SK-N-SH treated with all-trans-retinoic acid at 6 μM for 48 hours (cell line): ENCODE results near the gene TRAT1.

Source experiments
- ATAC-seq: fragments of 200-7000 bp; cut with Tn5 transposase; 3 replicates; pipeline ENCODE4 v1.9.1; 2020; ENCODE audit warnings: mild to moderate bottlenecking, moderate library complexity
- ARNTL ChIP-seq: fragments of 450-650 bp; formaldehyde crosslinking; IDR thresholded peaks from 2 replicates; pipeline ENCODE4 v1.5.0; 2020; ENCODE audit warnings: low read depth, mild to moderate bottlenecking, moderate library complexity, borderline replicate concordance
- BACH2 ChIP-seq: fragments of 250-450 bp; sonication (Bioruptor Pico); IDR thresholded peaks from 2 replicates; pipeline ENCODE4 v1.9.0; 2021; ENCODE audit warnings: mild to moderate bottlenecking, borderline replicate concordance
- CSDC2 ChIP-seq: fragments of 250-450 bp; sonication (Bioruptor Pico); IDR thresholded peaks from 2 replicates; pipeline ENCODE4 v1.5.0; 2020; ENCODE audit warnings: mild to moderate bottlenecking, moderate library complexity
- ESRRG ChIP-seq: fragments of 250-450 bp; sonication (Bioruptor Pico); IDR thresholded peaks from 2 replicates; pipeline ENCODE4 v1.6.1; 2021; ENCODE audit warnings: mild to moderate bottlenecking
- GLIS3 ChIP-seq: fragments of 250-450 bp; sonication (Bioruptor Pico); IDR thresholded peaks from 2 replicates; pipeline ENCODE4 v1.5.0; 2020; ENCODE audit warnings: mild to moderate bottlenecking, moderate library complexity
- ISL1 ChIP-seq: fragments of 250-450 bp; sonication (Bioruptor Pico); IDR thresholded peaks from 2 replicates; pipeline ENCODE4 v2.1.2; 2022; ENCODE audit warnings: mild to moderate bottlenecking, moderate library complexity
- OSR1 ChIP-seq: fragments of 250-450 bp; sonication (Bioruptor Pico); IDR thresholded peaks from 2 replicates; pipeline ENCODE4 v1.8.0; 2022; ENCODE audit warnings: moderate library complexity, mild to moderate bottlenecking, inconsistent platforms
- PATZ1 ChIP-seq: fragments of 250-450 bp; sonication (Bioruptor Pico); IDR thresholded peaks from 2 replicates; pipeline ENCODE4 v1.8.0; 2020; ENCODE audit warnings: mild to moderate bottlenecking, moderate library complexity, borderline replicate concordance
- PPARA ChIP-seq: fragments of 250-450 bp; sonication (Bioruptor Pico); IDR thresholded peaks from 2 replicates; pipeline ENCODE4 v1.5.0; 2020; ENCODE audit warnings: mild to moderate bottlenecking, borderline replicate concordance
- RARB ChIP-seq: fragments of 250-450 bp; sonication (Bioruptor Pico); IDR thresholded peaks from 2 replicates; pipeline ENCODE4 v1.8.0; 2021; ENCODE audit warnings: mild to moderate bottlenecking, moderate library complexity
- SNAI2 ChIP-seq: fragments of 250-450 bp; sonication (Bioruptor Pico); IDR thresholded peaks from 2 replicates; pipeline ENCODE4 v1.5.0; 2020; ENCODE audit warnings: mild to moderate bottlenecking, moderate library complexity
- TOX ChIP-seq: fragments of 250-450 bp; sonication (Bioruptor Pico); IDR thresholded peaks from 2 replicates; pipeline ENCODE4 v1.8.0; 2021; ENCODE audit warnings: mild to moderate bottlenecking, moderate library complexity, borderline replicate concordance
- TSHZ2 ChIP-seq: fragments of 250-450 bp; sonication (Bioruptor Pico); IDR thresholded peaks from 2 replicates; pipeline ENCODE4 v1.5.0; 2020; ENCODE audit warnings: mild to moderate bottlenecking, moderate library complexity
- ZC3H10 ChIP-seq: fragments of 250-450 bp; sonication (Bioruptor Pico); IDR thresholded peaks from 2 replicates; pipeline ENCODE4 v1.5.1; 2021; ENCODE audit warnings: mild to moderate bottlenecking, moderate library complexity
- ZFP3 ChIP-seq: fragments of 250-450 bp; sonication (Bioruptor Pico); IDR thresholded peaks from 2 replicates; pipeline ENCODE4 v1.5.0; 2020; ENCODE audit warnings: mild to moderate bottlenecking, moderate library complexity
- ZFP30 ChIP-seq: fragments of 450-650 bp; formaldehyde crosslinking; IDR thresholded peaks from 2 replicates; pipeline ENCODE4 v1.5.0; 2022; ENCODE audit warnings: mild to moderate bottlenecking, moderate library complexity
- ZNF565 ChIP-seq: fragments of 450-650 bp; formaldehyde crosslinking; conservative IDR thresholded peaks from 2 replicates; pipeline ENCODE4 v1.5.0; 2020; ENCODE audit warnings: low read depth, mild to moderate bottlenecking, moderate library complexity
- ZNF70 ChIP-seq: fragments of 450-650 bp; formaldehyde crosslinking; IDR thresholded peaks from 2 replicates; pipeline ENCODE4 v1.5.0; 2020; ENCODE audit warnings: mild to moderate bottlenecking, moderate library complexity
- ZNF8 ChIP-seq: fragments of 450-650 bp; formaldehyde crosslinking; IDR thresholded peaks from 2 replicates; pipeline ENCODE4 v1.5.0; 2020; ENCODE audit warnings: mild to moderate bottlenecking, moderate library complexity
- TF ChIP-seq, protein P1 (sequence below): fragments of 250-450 bp; sonication (Bioruptor Pico); IDR thresholded peaks from 2 replicates; pipeline ENCODE4 v1.5.1; 2021; ENCODE audit warnings: mild to moderate bottlenecking, moderate library complexity
- TF ChIP-seq, protein P2 (sequence below): fragments of 250-450 bp; sonication (Bioruptor Pico); IDR thresholded peaks from 2 replicates; pipeline ENCODE4 v1.5.1; 2020; ENCODE audit warnings: low read depth, mild to moderate bottlenecking, moderate library complexity
- TF ChIP-seq, protein P3 (sequence below): fragments of 250-450 bp; sonication (Bioruptor Pico); IDR thresholded peaks from 2 replicates; pipeline ENCODE4 v1.8.0; 2021; ENCODE audit warnings: low read depth, mild to moderate bottlenecking, moderate library complexity, borderline replicate concordance

TRAT1 gene

DNA sequence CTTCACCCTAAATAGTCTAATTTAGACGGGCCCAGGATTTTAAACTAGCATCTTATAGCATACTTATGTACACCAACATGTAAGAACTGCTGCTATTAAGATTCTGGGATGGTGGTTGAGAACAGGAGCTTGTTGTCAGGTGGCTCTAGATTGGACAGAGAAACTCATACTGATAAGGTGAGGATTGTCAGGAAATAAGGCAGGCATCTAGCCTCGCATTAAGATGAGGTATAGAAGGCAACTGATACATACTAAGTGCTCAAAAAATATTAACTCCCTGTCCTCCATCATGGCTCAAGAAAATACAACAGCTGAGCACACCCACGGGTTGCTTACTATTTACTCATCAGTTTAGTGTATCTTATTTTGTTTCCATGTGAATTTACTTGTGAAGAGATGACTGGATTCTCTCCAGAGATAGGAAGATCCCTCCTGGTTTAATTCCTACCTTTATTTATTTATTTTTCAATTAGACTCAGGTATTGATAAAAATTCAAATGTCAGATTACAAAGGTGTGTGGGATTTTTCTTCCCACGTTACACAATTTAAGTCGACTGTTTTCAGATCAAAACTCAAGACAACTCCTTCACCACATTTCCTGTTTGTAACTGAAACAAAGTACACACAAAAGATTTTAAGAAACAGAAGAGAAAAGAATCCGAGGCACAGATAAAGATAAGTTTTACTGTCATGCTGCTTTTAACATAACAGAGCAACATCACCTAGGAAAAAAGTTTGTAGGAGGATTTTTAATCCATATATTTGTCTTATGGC lies at the start of gene TRAT1:
Gene TRAT1, plus strand, starts transcription at position 664 of the 775 bp plus-strand sequence. CDS start 142 bp downstream, outside the sequence.
- TF ChIP-seq, protein P1, sequence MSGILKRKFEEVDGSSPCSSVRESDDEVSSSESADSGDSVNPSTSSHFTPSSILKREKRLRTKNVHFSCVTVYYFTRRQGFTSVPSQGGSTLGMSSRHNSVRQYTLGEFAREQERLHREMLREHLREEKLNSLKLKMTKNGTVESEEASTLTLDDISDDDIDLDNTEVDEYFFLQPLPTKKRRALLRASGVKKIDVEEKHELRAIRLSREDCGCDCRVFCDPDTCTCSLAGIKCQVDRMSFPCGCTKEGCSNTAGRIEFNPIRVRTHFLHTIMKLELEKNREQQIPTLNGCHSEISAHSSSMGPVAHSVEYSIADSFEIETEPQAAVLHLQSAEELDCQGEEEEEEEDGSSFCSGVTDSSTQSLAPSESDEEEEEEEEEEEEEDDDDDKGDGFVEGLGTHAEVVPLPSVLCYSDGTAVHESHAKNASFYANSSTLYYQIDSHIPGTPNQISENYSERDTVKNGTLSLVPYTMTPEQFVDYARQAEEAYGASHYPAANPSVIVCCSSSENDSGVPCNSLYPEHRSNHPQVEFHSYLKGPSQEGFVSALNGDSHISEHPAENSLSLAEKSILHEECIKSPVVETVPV = no peak
- TF ChIP-seq ARNTL (CRISPR knock-in tag) (no peak), ZC3H10 (no peak), ESRRG (no peak), ZFP30 (CRISPR knock-in tag) (no peak), GLIS3 (CRISPR knock-in tag) (no peak), ZNF565 (CRISPR knock-in tag) (no peak), SNAI2 (no peak), ISL1 (CRISPR knock-in tag) (no peak), ZFP3 (CRISPR knock-in tag) (no peak), RARB (CRISPR knock-in tag) (no peak), TOX (CRISPR knock-in tag) (no peak)
- no peak for ATAC-seq

GRCh38 chr3:108775649-108776048 lies 46.9 kb upstream of the TRAT1 start:
- TF ChIP-seq SNAI2 = no peak
- TF ChIP-seq, protein P2, sequence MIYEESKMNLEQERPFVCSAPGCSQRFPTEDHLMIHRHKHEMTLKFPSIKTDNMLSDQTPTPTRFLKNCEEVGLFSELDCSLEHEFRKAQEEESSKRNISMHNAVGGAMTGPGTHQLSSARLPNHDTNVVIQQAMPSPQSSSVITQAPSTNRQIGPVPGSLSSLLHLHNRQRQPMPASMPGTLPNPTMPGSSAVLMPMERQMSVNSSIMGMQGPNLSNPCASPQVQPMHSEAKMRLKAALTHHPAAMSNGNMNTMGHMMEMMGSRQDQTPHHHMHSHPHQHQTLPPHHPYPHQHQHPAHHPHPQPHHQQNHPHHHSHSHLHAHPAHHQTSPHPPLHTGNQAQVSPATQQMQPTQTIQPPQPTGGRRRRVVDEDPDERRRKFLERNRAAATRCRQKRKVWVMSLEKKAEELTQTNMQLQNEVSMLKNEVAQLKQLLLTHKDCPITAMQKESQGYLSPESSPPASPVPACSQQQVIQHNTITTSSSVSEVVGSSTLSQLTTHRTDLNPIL (CRISPR knock-in tag) = no peak
- TF ChIP-seq ZNF8 (CRISPR knock-in tag) = no peak
- TF ChIP-seq, protein P1 = no peak
- no peak for TF ChIP-seq BACH2
- TF ChIP-seq, all 23 proteins: peak for 0
- no peak for ATAC-seq

DNA sequence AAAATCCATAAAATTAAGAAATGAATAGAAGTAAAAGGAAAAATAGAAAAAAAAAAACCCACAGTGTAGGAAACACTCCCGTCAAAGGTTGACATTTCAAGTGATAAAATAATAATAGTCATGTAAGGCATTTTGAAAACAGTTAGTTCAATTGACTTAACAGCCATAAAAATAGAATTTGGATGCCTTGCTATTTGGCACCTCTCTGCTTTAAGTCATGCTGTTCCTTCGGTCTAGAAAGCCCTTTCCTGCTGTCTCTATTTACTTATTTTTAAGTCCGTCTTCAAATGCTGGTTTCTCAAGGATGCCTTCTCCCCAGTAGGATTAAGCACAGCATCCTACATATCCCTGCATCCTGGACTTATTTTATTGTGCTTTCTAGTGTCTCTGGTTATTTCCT lies 43.1 kb upstream of the TRAT1 start:
- ATAC-seq = no peak
- TF ChIP-seq PATZ1 (CRISPR knock-in tag) (no peak), RARB (CRISPR knock-in tag) (no peak), ZNF70 (no peak), ISL1 (CRISPR knock-in tag) (no peak), OSR1 (CRISPR knock-in tag) (no peak), ZC3H10 (no peak), SNAI2 (no peak), GLIS3 (CRISPR knock-in tag) (no peak), ZFP3 (CRISPR knock-in tag) (no peak), TOX (CRISPR knock-in tag) (no peak), ZNF8 (CRISPR knock-in tag) (no peak), PPARA (no peak), ZNF565 (CRISPR knock-in tag) (no peak), CSDC2 (CRISPR knock-in tag) (no peak), TSHZ2 (CRISPR knock-in tag) (no peak)
- TF ChIP-seq, protein P3, sequence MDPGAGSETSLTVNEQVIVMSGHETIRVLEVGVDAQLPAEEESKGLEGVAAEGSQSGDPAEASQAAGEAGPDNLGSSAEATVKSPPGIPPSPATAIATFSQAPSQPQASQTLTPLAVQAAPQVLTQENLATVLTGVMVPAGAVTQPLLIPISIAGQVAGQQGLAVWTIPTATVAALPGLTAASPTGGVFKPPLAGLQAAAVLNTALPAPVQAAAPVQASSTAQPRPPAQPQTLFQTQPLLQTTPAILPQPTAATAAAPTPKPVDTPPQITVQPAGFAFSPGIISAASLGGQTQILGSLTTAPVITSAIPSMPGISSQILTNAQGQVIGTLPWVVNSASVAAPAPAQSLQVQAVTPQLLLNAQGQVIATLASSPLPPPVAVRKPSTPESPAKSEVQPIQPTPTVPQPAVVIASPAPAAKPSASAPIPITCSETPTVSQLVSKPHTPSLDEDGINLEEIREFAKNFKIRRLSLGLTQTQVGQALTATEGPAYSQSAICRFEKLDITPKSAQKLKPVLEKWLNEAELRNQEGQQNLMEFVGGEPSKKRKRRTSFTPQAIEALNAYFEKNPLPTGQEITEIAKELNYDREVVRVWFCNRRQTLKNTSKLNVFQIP (CRISPR knock-in tag) = no peak
- TF ChIP-seq, protein P1 = no peak
- TF ChIP-seq, protein P2 (CRISPR knock-in tag) = no peak
